HepG2 (cell line): ENCODE measurements around the gene HPCAL1. TPM values are rescaled to one million over a fixed set of nuclear protein-coding genes. Genes with fewer than 3 reads are reported as not detected.
A peak's percentile ranks its signal among the peaks of the same experiment; 100 is the strongest.

Experiments
- ATRX ChIP-seq: sonication (generic); formaldehyde crosslinking; IDR thresholded peaks from 2 replicates; pipeline ENCODE4 v1.4.0; 2020; ENCODE audit warnings: missing genetic modification reagents, borderline replicate concordance
- DBP ChIP-seq: sonication (generic); formaldehyde crosslinking; IDR thresholded peaks from 2 replicates; pipeline ENCODE4 v1.4.0; 2020; ENCODE audit warnings: missing genetic modification reagents; ENCODE audit errors: not compliant biosample characterization
- ELK4 ChIP-seq: sonication (generic); formaldehyde crosslinking; IDR thresholded peaks from 2 replicates; pipeline ENCODE4 v1.9.0; 2021; ENCODE audit warnings: missing genetic modification reagents, borderline replicate concordance
- GTF2F1 ChIP-seq: fragments of 150-350 bp; IDR thresholded peaks from 2 replicates; pipeline ENCODE4 v1.6.1; 2014; ENCODE audit warnings: low read length
- HNF4A ChIP-seq: sonication (generic); formaldehyde crosslinking; IDR thresholded peaks from 2 replicates; pipeline ENCODE4 v1.4.0; 2020; ENCODE audit warnings: missing genetic modification reagents
- MBNL3 ChIP-seq: fragments of 250-450 bp; sonication (Bioruptor Pico); conservative IDR thresholded peaks from 2 replicates; pipeline ENCODE4 v1.8.0; 2022; ENCODE audit warnings: mild to moderate bottlenecking, inconsistent platforms
- MLXIP ChIP-seq: sonication (generic); formaldehyde crosslinking; IDR thresholded peaks from 2 replicates; pipeline ENCODE4 v1.9.0; 2021; ENCODE audit warnings: missing genetic modification reagents, borderline replicate concordance
- PAXIP1 ChIP-seq: sonication (generic); formaldehyde crosslinking; conservative IDR thresholded peaks from 2 replicates; pipeline ENCODE4 v1.4.0; 2020; ENCODE audit warnings: mild to moderate bottlenecking, missing genetic modification reagents, moderate library complexity
- ZGPAT ChIP-seq: IDR thresholded peaks from 2 replicates; pipeline ENCODE4 v1.6.1; 2016; ENCODE audit warnings: mild to moderate bottlenecking
- ZNF143 ChIP-seq: sonication (generic); formaldehyde crosslinking; IDR thresholded peaks from 2 replicates; pipeline ENCODE4 v1.4.0; 2020; ENCODE audit warnings: missing genetic modification reagents
- ZNF256 ChIP-seq: sonication (generic); formaldehyde crosslinking; conservative IDR thresholded peaks from 2 replicates; pipeline ENCODE4 v1.4.0; 2020; ENCODE audit warnings: missing genetic modification reagents
- ZNF260 ChIP-seq: sonication (generic); formaldehyde crosslinking; IDR thresholded peaks from 2 replicates; pipeline ENCODE4 v1.4.0; 2020; ENCODE audit warnings: missing genetic modification reagents, low read depth, mild to moderate bottlenecking, borderline replicate concordance
- ZNF878 ChIP-seq: sonication (generic); formaldehyde crosslinking; IDR thresholded peaks from 2 replicates; pipeline ENCODE4 v1.8.1; 2023; ENCODE audit warnings: mild to moderate bottlenecking, missing genetic modification reagents, moderate library complexity
- ZXDC ChIP-seq: sonication (generic); formaldehyde crosslinking; IDR thresholded peaks from 2 replicates; pipeline ENCODE4 v1.5.0; 2020; ENCODE audit warnings: mild to moderate bottlenecking, missing genetic modification reagents
- ZZZ3 ChIP-seq: sonication (generic); formaldehyde crosslinking; IDR thresholded peaks from 2 replicates; pipeline ENCODE4 v1.4.0; 2020; ENCODE audit warnings: missing genetic modification reagents, mild to moderate bottlenecking, borderline replicate concordance
- polyA plus RNA-seq, 8 experiments: library from polyadenylated mRNA; depleted of rRNA in 3 of 8; stranded (reverse) in 7 of 8; unstranded in 1 of 8; fragments of >200 nt; fragmentation: Illumina TruSeq in 4 of 8; extraction: Trizol in 4 of 8; gene quantifications; 2 replicates each; pipeline versions ENCODE4 v1.2.1 to v1.2.3, GENCODE V29; 2011 to 2016; ENCODE audit warnings: low read depth in 4 of 8, missing spikeins in 1 of 8, mixed read lengths in 1 of 8; ENCODE audit not compliant: insufficient read depth in 1 of 8
- total RNA-seq, 5 experiments: library from RNA; depleted of rRNA; stranded (reverse); fragments of >200 nt; fragmentation: Illumina TruSeq; extraction: Trizol; gene quantifications; 2 replicates each; pipeline ENCODE4 v1.2.3, GENCODE V29; 2016; ENCODE audit warnings: low read depth in 1 of 5

The HPCAL1 gene
- total and polyA plus RNA-seq, 2 of the 13 experiments (the other 11 are each of a cell fraction or from before 2014, with no cell fraction given): 29.5 to 29.9 TPM

- TF ChIP-seq MLXIP (no peak), ZNF878 (CRISPR knock-in tag) (peak; percentile 86; the same call in 1 of the 2 replicates), ZZZ3 (peak; percentile 57; the same call in 1 of the 2 replicates), ZXDC (CRISPR knock-in tag) (peak; percentile 86; the same call in 1 of the 2 replicates), ZNF256 (CRISPR knock-in tag) (no peak), ZNF260 (CRISPR knock-in tag) (no peak), HNF4A (peak; percentile 95), ATRX (CRISPR knock-in tag) (no peak), ZGPAT (CRISPR knock-in tag) (peak; percentile 92), DBP (CRISPR knock-in tag) (peak; percentile 60), GTF2F1 (no peak), MBNL3 (CRISPR knock-in tag) (no peak), ZNF143 (no peak; the same call in 1 of the 2 replicates), ELK4 (CRISPR knock-in tag) (no peak), PAXIP1 (CRISPR knock-in tag) (peak; percentile 76)
Observed at GRCh38 chr2:10449838-10450691, 147.4 kb downstream of the HPCAL1 start (continued).
